Vagina (tissue), 2 donors: Measurements from ENCODE around the gene AHSG. TPM values are rescaled to one million over a fixed set of nuclear protein-coding genes. Genes with fewer than 3 reads are reported as not detected.
A peak's percentile ranks its signal among the peaks of the same experiment; 100 is the strongest.

ENCODE experiments used
- DNase-seq, 2 donors: peaks; one replicate each; pipeline ENCODE4 v3.0.0-alpha.2; 2017; ENCODE audit errors: extremely low spot score in 2 of 2
- H3K27ac ChIP-seq: fragments of 200-600 bp; sonication (generic); one replicate; pipeline ENCODE4 v1.5.1; 2019
- H3K27me3 ChIP-seq: fragments of 200-600 bp; sonication (generic); one replicate; pipeline ENCODE4 v1.5.1; 2019
- H3K36me3 ChIP-seq, 2 donors: fragments of 200-600 bp; sonication (generic); one replicate each; pipeline ENCODE4 v1.5.1; 2017 to 2019
- H3K4me1 ChIP-seq: fragments of 200-600 bp; sonication (generic); one replicate; pipeline ENCODE4 v1.5.1; 2019
- H3K4me3 ChIP-seq, 2 donors: fragments of 200-600 bp; sonication (generic); 1 replicate in 1 of 2; 2 replicates in 1 of 2; pipeline ENCODE4 v1.5.1; 2016 to 2019
- H3K9me3 ChIP-seq: fragments of 200-600 bp; sonication (generic); one replicate; pipeline ENCODE4 v1.5.1; 2019
- CTCF ChIP-seq, 3 experiments: fragments of 450-650 bp in 2 of 3; fragments of 200-600 bp in 1 of 3; sonication (generic) in 1 of 3; IDR thresholded peaks; one replicate each; pipeline ENCODE4 v1.5.1; 2017 to 2019; ENCODE audit warnings: antibody characterized with exemption in 3 of 3, mild to moderate bottlenecking in 2 of 3, moderate library complexity in 2 of 3
- POLR2A ChIP-seq, 2 donors: fragments of 450-650 bp; IDR thresholded peaks; one replicate each; pipeline ENCODE4 v1.6.1; 2017; ENCODE audit warnings: antibody characterized with exemption in 2 of 2, mild to moderate bottlenecking in 2 of 2, moderate library complexity in 2 of 2
- POLR2AphosphoS5 ChIP-seq, 2 donors: sonication (generic); formaldehyde crosslinking; IDR thresholded peaks; one replicate each; pipeline ENCODE4 v1.9.0; 2017; ENCODE audit warnings: antibody characterized with exemption in 2 of 2, mild to moderate bottlenecking in 2 of 2, low read depth in 1 of 2; ENCODE audit not compliant: insufficient read depth in 1 of 2
- intact Hi-C: fragments of 100-400 bp; cut with DNase I; formaldehyde crosslinking; loops from one replicate; pipeline ENCODE4 v1.15.1; 2023
- total RNA-seq: library from RNA; depleted of rRNA; stranded (reverse); fragments of >200 nt; gene quantifications from one replicate; pipeline ENCODE4 v1.2.3, GENCODE V29; 2016

AHSG gene
- total RNA-seq, 1 donor from 2014 or later = not detected

- no peaks in the 10 kb centered on the region for H3K36me3 ChIP-seq
- TF ChIP-seq POLR2A (IDR thresholded peaks at IDR 0.05) = no peak
- no peak for TF ChIP-seq POLR2AphosphoS5 (IDR thresholded peaks at IDR 0.05; ENCODE audit: insufficient read depth in 1 of 2, low read depth in 1 of 2)
- TF ChIP-seq CTCF (IDR thresholded peaks at IDR 0.05) = no peak
- H3K27ac ChIP-seq = no peak overlapping the region
- intact Hi-C loops = no loop called here
- peaks cover 8% of the 10 kb centered on the region for H3K4me1 ChIP-seq
- no peak overlapping the region for H3K4me3 ChIP-seq
- DNase-seq = peak in 1 of 2 donors; percentile 37
- no peaks in the 10 kb centered on the region for H3K27me3 ChIP-seq
- no peaks in the 10 kb centered on the region for H3K9me3 ChIP-seq
Measured at GRCh38 chr3:186635532-186635931, 22.7 kb downstream of the AHSG start.

GRCh38 chr3:186636536-186636935 lies 23.7 kb downstream of the AHSG start:
- Histone ChIP-seq H3K27ac (no peak overlapping the region), H3K4me3 (no peak overlapping the region), H3K9me3 (no peaks in the 10 kb centered on the region), H3K27me3 (no peaks in the 10 kb centered on the region), H3K36me3 (no peaks in the 10 kb centered on the region), H3K4me1 (peaks cover 14% of the 10 kb centered on the region)
- TF ChIP-seq POLR2AphosphoS5 (IDR thresholded peaks at IDR 0.05; ENCODE audit: insufficient read depth in 1 of 2, low read depth in 1 of 2) = no peak
- no peak for TF ChIP-seq POLR2A (IDR thresholded peaks at IDR 0.05)
- TF ChIP-seq CTCF (IDR thresholded peaks at IDR 0.05) = no peak
- no peak for DNase-seq
- intact Hi-C loops = no loop called here

GRCh38 chr3:186637686-186638085 lies 24.8 kb downstream of the AHSG start:
- no peak for TF ChIP-seq CTCF (IDR thresholded peaks at IDR 0.05)
- no peak for TF ChIP-seq POLR2A (IDR thresholded peaks at IDR 0.05)
- H3K27ac ChIP-seq = no peak overlapping the region
- no peak overlapping the region for H3K4me3 ChIP-seq
- no peak for DNase-seq
- intact Hi-C loops = no loop called here
- H3K4me1 ChIP-seq = peaks cover 14% of the 10 kb centered on the region
- H3K27me3 ChIP-seq = no peaks in the 10 kb centered on the region
- H3K9me3 ChIP-seq = no peaks in the 10 kb centered on the region
- H3K36me3 ChIP-seq = no peaks in the 10 kb centered on the region

GRCh38 chr3:186638259-186638658 lies 25.4 kb downstream of the AHSG start:
- TF ChIP-seq POLR2AphosphoS5 (IDR thresholded peaks at IDR 0.05; ENCODE audit: insufficient read depth in 1 of 2, low read depth in 1 of 2) (no peak), CTCF (IDR thresholded peaks at IDR 0.05) (no peak), POLR2A (IDR thresholded peaks at IDR 0.05) (no peak)
- DNase-seq = no peak
- intact Hi-C loops = no loop called here
- Histone ChIP-seq H3K36me3 (no peaks in the 10 kb centered on the region), H3K4me3 (no peak overlapping the region), H3K4me1 (peaks cover 14% of the 10 kb centered on the region), H3K27ac (no peak overlapping the region), H3K27me3 (no peaks in the 10 kb centered on the region), H3K9me3 (no peaks in the 10 kb centered on the region)

- no peak for DNase-seq
- intact Hi-C loops = no loop called here
- no peak within 1 kb of the TSS for H3K27ac ChIP-seq
- H3K4me3 ChIP-seq = no peak within 1 kb of the TSS
- H3K9me3 ChIP-seq = no peaks in the 10 kb centered on the region
- H3K4me1 ChIP-seq = peaks cover 14% of the 10 kb centered on the region
- H3K36me3 ChIP-seq = no peaks in the 10 kb centered on the region
- no peaks in the 10 kb centered on the region for H3K27me3 ChIP-seq
- TF ChIP-seq CTCF (IDR thresholded peaks at IDR 0.05) (no peak), POLR2AphosphoS5 (IDR thresholded peaks at IDR 0.05; ENCODE audit: insufficient read depth in 1 of 2, low read depth in 1 of 2) (no peak), POLR2A (IDR thresholded peaks at IDR 0.05) (no peak)
Measured at GRCh38 chr3:186639778-186640472, 27.1 kb downstream of the AHSG start, which contains the start of gene FETUB. TSS of gene FETUB (plus strand) at chr3:186640399. CDS start at chr3:186640461, 62 bp downstream.
